ENCODE data around the gene BMPER.

BMPER gene

GRCh38 chr7:33959676-33960075 is 54.3 kb downstream of the BMPER start:
- TF ChIP-seq CTCF (IDR thresholded peaks at IDR 0.05), result no peak

GRCh38 chr7:33961948-33962347 is 56.6 kb downstream of the BMPER start:
- TF ChIP-seq CTCF (IDR thresholded peaks at IDR 0.05), result no peak

- no peak for TF ChIP-seq CTCF (IDR thresholded peaks at IDR 0.05)
Measured at GRCh38 chr7:33964417-33965182, 59.3 kb downstream of the BMPER start.

GRCh38 chr7:33965183-33965744 is 59.9 kb downstream of the BMPER start:
- no peak for TF ChIP-seq CTCF (IDR thresholded peaks at IDR 0.05)

- no peak for TF ChIP-seq CTCF (IDR thresholded peaks at IDR 0.05)
Measured at GRCh38 chr7:33968591-33968990, 63.3 kb downstream of the BMPER start.

- no peak for TF ChIP-seq CTCF (IDR thresholded peaks at IDR 0.05)
Measured at GRCh38 chr7:33970536-33970935, 65.2 kb downstream of the BMPER start.

- no peak for TF ChIP-seq CTCF (IDR thresholded peaks at IDR 0.05)
Measured at GRCh38 chr7:33971106-33971505, 65.8 kb downstream of the BMPER start.

Measured in LNCAP (cell line).